ENCODE measurements around the gene ALOX12. TPM values are rescaled to one million over a fixed set of nuclear protein-coding genes. Genes with fewer than 3 reads are reported as not detected.

The ALOX12 gene
- total RNA-seq, 1 experiment from 2014 or later: not detected

DNA sequence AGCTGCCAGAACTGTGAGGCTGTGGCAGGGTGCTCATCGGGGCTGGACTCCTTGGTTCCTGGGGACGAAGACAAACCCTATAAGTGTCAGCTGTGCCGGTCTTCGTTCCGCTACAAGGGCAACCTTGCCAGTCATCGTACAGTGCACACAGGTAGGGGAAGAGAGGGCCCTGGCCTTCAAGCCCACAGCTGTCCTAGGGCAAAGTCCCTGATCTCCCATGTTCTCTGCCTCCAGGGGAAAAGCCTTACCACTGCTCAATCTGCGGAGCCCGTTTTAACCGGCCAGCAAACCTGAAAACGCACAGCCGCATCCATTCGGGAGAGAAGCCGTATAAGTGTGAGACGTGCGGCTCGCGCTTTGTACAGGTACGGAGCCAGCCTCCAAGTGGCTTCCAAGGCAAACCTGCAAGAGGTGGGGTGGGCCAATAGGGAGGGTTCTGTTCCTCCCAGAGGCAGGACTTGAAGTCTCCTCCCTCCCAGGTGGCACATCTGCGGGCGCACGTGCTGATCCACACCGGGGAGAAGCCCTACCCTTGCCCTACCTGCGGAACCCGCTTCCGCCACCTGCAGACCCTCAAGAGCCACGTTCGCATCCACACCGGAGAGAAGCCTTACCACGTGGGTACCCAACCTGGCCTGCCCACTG lies 30.7 kb downstream of the ALOX12 start (continued):
- no peak for TF ChIP-seq CTCF (IDR thresholded peaks at IDR 0.05 in 2 of 3, conservative IDR thresholded peaks at IDR 0.05 in 1 of 3; ENCODE audit: borderline replicate concordance in 1 of 3, insufficient read depth in 1 of 3, low read depth in 2 of 3, low read length in 2 of 3)
- no peak for TF ChIP-seq TCF7L2 (IDR thresholded peaks at IDR 0.05; ENCODE audit: borderline replicate concordance, extremely low read depth, insufficient read depth, insufficient read length)
- no peak for TF ChIP-seq SP1 (IDR thresholded peaks at IDR 0.05; ENCODE audit: low read depth)
- TF ChIP-seq EGR1 (IDR thresholded peaks at IDR 0.05; ENCODE audit: low read depth): no peak
- no peak for TF ChIP-seq POLR2A (IDR thresholded peaks at IDR 0.05; ENCODE audit: borderline replicate concordance, extremely low read depth, insufficient read depth, insufficient read length)
- no peak for TF ChIP-seq SIN3A (IDR thresholded peaks at IDR 0.05; ENCODE audit: low read depth)
- TF ChIP-seq CBX3 (IDR thresholded peaks at IDR 0.05; ENCODE audit: low read depth): no peak

- no peak overlapping the region for H3K9ac ChIP-seq (ENCODE audit: low read length)
- no peaks in the 10 kb centered on the region for H4K20me1 ChIP-seq (ENCODE audit: insufficient read depth)
- no peaks in the 10 kb centered on the region for H3K36me3 ChIP-seq (ENCODE audit: control insufficient read depth in 1 of 2, insufficient read depth in 2 of 2, low read length in 2 of 2)
- BruUV-seq (replicated peaks): no TSS peak
- no peak overlapping the region for H3K4me2 ChIP-seq (ENCODE audit: low read length)
- H3K27me3 ChIP-seq (ENCODE audit: insufficient read depth, low read length): no peaks in the 10 kb centered on the region
- DNase-seq (ENCODE audit: low read depth, low spot score): no peak
- ChIA-PET POLR2A (no interaction called here), CTCF (no interaction called here), RAD21 (ENCODE audit: low non-redundant PET in 1 of 2, low total read pairs in 2 of 2, uncharacterized antibody in 2 of 2, unreplicated experiment in 2 of 2) (interaction anchor here in 1 of 2 experiments (0.9 kb wide), 1 partner anchor 22 kb away, joined by 3 read pairs; no protein-coding TSS in a partner anchor)
- H3K4me1 ChIP-seq (ENCODE audit: control insufficient read depth in 1 of 2, insufficient read depth in 2 of 2, low read length in 2 of 2): peaks cover 2 to 30% of the 10 kb centered on the region in 2 experiments; a peak in 2 of 4 replicates
- H3K9me3 ChIP-seq (ENCODE audit: control insufficient read depth in 1 of 2, insufficient read depth in 1 of 2, low read depth in 1 of 2, low read length in 2 of 2): no peaks in the 10 kb centered on the region
- H3K79me2 ChIP-seq (ENCODE audit: insufficient read depth, low read length): no peaks in the 10 kb centered on the region
- H3K27ac ChIP-seq (ENCODE audit: low read depth, low read length): no peak overlapping the region
- no peak overlapping the region for H2AFZ ChIP-seq (ENCODE audit: low read depth, low read length, poor library complexity, severe bottlenecking)
- H3K4me3 ChIP-seq (replicated peaks in 1 of 2; ENCODE audit: low read depth in 1 of 2, low read length in 2 of 2): no peak overlapping the region
- no peak for ATAC-seq
- H3K9me2 ChIP-seq (ENCODE audit: insufficient read depth): no peaks in the 10 kb centered on the region
- intact Hi-C loops (cut with micrococcal nuclease): no loop called here
- no peak for TF ChIP-seq JUND (IDR thresholded peaks at IDR 0.05)
- TF ChIP-seq EZH2phosphoT487 (IDR thresholded peaks at IDR 0.05; ENCODE audit: borderline replicate concordance): no peak
- TF ChIP-seq ZNF274 (IDR thresholded peaks at IDR 0.05; ENCODE audit: low read depth, low read length): no peak
- no peak for TF ChIP-seq ELF1 (IDR thresholded peaks at IDR 0.05; ENCODE audit: borderline replicate concordance, low read depth)
- no peak for TF ChIP-seq SRF (IDR thresholded peaks at IDR 0.05; ENCODE audit: low read depth)
- TF ChIP-seq, protein P1, sequence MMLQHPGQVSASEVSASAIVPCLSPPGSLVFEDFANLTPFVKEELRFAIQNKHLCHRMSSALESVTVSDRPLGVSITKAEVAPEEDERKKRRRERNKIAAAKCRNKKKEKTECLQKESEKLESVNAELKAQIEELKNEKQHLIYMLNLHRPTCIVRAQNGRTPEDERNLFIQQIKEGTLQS (IDR thresholded peaks at IDR 0.05): no peak
- TF ChIP-seq YY1 (IDR thresholded peaks at IDR 0.05; ENCODE audit: extremely low read depth, insufficient replicate concordance, low read depth, low read length): no peak
- no peak for TF ChIP-seq SP1 (IDR thresholded peaks at IDR 0.05; ENCODE audit: low read depth)
- TF ChIP-seq SIN3A (IDR thresholded peaks at IDR 0.05; ENCODE audit: low read depth): no peak
- no peak for TF ChIP-seq TCF7L2 (IDR thresholded peaks at IDR 0.05; ENCODE audit: borderline replicate concordance, extremely low read depth, insufficient read depth, insufficient read length)
- TF ChIP-seq FOSL1 (IDR thresholded peaks at IDR 0.05; ENCODE audit: low read depth): no peak
- TF ChIP-seq EZH2 (IDR thresholded peaks at IDR 0.05): no peak
Measured at GRCh38 chr17:7027335-7027734, 31.5 kb downstream of the ALOX12 start.

Measured in HCT116 (cell line).